Germinal center (tissue), 1 donor: ENCODE measurements around the gene R3HDM2.
"Not testable (repeated sequence)": the region's sequence is repeated elsewhere in the genome, so short reads cannot be mapped to it uniquely, and the experiment has no call there.

ENCODE experiments used
- DNase-seq: peaks from one replicate; pipeline ENCODE4 v3.0.0; 2012; ENCODE audit warnings: mixed read lengths, low spot score

Gene R3HDM2

GRCh38 chr12:57426948-57427347, 3.9 kb downstream of the R3HDM2 start:
- not testable (repeated sequence) for DNase-seq

- no peak for DNase-seq
Observed at GRCh38 chr12:57420482-57420881, 10.4 kb downstream of the R3HDM2 start.

- no peak for DNase-seq
Observed at GRCh38 chr12:57419495-57419894, 11.3 kb downstream of the R3HDM2 start.

GRCh38 chr12:57418255-57418654, 12.6 kb downstream of the R3HDM2 start:
- no peak for DNase-seq

- DNase-seq = no peak
Observed at GRCh38 chr12:57416039-57416996, 14.5 kb downstream of the R3HDM2 start.

- DNase-seq = no peak
Observed at GRCh38 chr12:57415088-57415487, 15.8 kb downstream of the R3HDM2 start.

- not testable (repeated sequence) for DNase-seq
Observed at GRCh38 chr12:57414160-57414559, 16.7 kb downstream of the R3HDM2 start.

GRCh38 chr12:57410534-57410933, 20.3 kb downstream of the R3HDM2 start:
- no peak for DNase-seq

GRCh38 chr12:57404966-57405640, 25.7 kb downstream of the R3HDM2 start:
- no peak for DNase-seq

GRCh38 chr12:57402156-57402555, 28.7 kb downstream of the R3HDM2 start:
- not testable (repeated sequence) for DNase-seq

GRCh38 chr12:57401165-57401564, 29.7 kb downstream of the R3HDM2 start:
- no peak for DNase-seq

GRCh38 chr12:57399718-57400463, 31.0 kb downstream of the R3HDM2 start:
- DNase-seq = not testable (repeated sequence)

- DNase-seq = no peak
Observed at GRCh38 chr12:57397441-57397840, 33.4 kb downstream of the R3HDM2 start.

- no peak for DNase-seq
Observed at GRCh38 chr12:57395121-57395520, 35.7 kb downstream of the R3HDM2 start.

GRCh38 chr12:57390174-57390573, 40.7 kb downstream of the R3HDM2 start:
- no peak for DNase-seq

- no peak for DNase-seq
Observed at GRCh38 chr12:57389033-57389432, 41.8 kb downstream of the R3HDM2 start.

GRCh38 chr12:57388425-57388824, 42.4 kb downstream of the R3HDM2 start:
- DNase-seq = no peak

GRCh38 chr12:57386187-57386720, 44.6 kb downstream of the R3HDM2 start:
- no peak for DNase-seq

GRCh38 chr12:57385586-57385985, 45.3 kb downstream of the R3HDM2 start:
- DNase-seq = no peak

GRCh38 chr12:57384478-57384877, 46.4 kb downstream of the R3HDM2 start:
- DNase-seq = no peak

GRCh38 chr12:57381693-57382220, 49.1 kb downstream of the R3HDM2 start:
- DNase-seq = no peak

GRCh38 chr12:57380300-57380699, 50.5 kb downstream of the R3HDM2 start:
- DNase-seq = no peak
